GM13976 (cell line): ENCODE results near the gene RAD51B.

Experiments
- DNase-seq: peaks from one replicate; pipeline ENCODE4 v3.0.0; 2012; ENCODE audit warnings: low spot score
- in situ Hi-C: fragments of 300-500 bp; cut with MboI; formaldehyde crosslinking; loops from one replicate; pipeline ENCODE4 v1.12.0; 2022; ENCODE audit warnings: low sequenced_read_pairs, mixed read lengths, inconsistent platforms; ENCODE audit not compliant: unreplicated experiment
- TF ChIP-seq, protein P1 (sequence below): IDR thresholded peaks from 2 replicates; pipeline ENCODE4 v1.5.1; 2012; ENCODE audit warnings: borderline replicate concordance, mild to moderate bottlenecking; ENCODE audit not compliant: insufficient read depth; ENCODE audit errors: extremely low read depth, missing control alignments, control extremely low read depth

RAD51B gene

GRCh38 chr14:68623826-68624225, 804.2 kb downstream of the RAD51B start:
- in situ Hi-C loops: no loop called here
- no peak for DNase-seq
- TF ChIP-seq, protein P1, sequence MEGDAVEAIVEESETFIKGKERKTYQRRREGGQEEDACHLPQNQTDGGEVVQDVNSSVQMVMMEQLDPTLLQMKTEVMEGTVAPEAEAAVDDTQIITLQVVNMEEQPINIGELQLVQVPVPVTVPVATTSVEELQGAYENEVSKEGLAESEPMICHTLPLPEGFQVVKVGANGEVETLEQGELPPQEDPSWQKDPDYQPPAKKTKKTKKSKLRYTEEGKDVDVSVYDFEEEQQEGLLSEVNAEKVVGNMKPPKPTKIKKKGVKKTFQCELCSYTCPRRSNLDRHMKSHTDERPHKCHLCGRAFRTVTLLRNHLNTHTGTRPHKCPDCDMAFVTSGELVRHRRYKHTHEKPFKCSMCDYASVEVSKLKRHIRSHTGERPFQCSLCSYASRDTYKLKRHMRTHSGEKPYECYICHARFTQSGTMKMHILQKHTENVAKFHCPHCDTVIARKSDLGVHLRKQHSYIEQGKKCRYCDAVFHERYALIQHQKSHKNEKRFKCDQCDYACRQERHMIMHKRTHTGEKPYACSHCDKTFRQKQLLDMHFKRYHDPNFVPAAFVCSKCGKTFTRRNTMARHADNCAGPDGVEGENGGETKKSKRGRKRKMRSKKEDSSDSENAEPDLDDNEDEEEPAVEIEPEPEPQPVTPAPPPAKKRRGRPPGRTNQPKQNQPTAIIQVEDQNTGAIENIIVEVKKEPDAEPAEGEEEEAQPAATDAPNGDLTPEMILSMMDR: no peak

DNA sequence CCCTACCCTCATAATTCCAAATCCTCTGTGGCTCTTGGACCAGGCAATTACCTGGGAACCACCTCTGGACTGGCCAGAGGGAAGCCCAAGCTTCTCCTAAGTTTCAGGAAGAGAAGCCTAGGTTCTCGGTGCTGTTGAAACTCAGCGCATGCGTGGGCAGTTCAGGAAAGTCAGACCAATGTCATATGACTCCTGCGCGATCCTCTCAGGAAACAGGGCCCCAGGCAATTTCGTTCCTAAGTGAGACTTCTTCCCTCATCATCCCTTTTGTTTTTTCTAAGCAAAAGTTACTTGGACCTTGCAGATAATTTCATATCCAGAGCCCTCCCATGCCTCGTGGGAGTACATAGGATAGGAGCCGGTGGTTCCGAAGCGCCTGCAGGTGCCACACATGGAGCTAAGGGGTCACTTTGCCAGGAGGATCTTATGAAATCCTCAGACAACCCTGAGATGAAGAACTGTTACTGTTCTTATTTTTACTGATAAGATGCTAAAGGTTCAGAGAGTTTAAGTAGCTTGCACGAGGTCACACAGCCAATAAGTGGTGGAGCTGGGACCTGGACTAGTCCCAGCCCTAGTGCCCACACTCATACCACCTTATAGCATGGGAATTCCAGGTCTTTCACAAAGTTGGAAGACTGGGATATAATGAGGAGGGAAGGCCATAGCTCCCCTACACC, 805.1 kb downstream of the RAD51B start:
- no peak for DNase-seq
- in situ Hi-C loops: no loop called here
- TF ChIP-seq, protein P1: no peak

GRCh38 chr14:68625366-68626090, 805.9 kb downstream of the RAD51B start:
- in situ Hi-C loops: no loop called here
- TF ChIP-seq, protein P1: no peak

GRCh38 chr14:68626386-68626785, 806.8 kb downstream of the RAD51B start:
- DNase-seq: no peak
- in situ Hi-C loops: no loop called here
- TF ChIP-seq, protein P1: no peak

More at GRCh38 chr14:68625366-68626090, 805.9 kb downstream of the RAD51B start:
- DNase-seq: no peak

DNA sequence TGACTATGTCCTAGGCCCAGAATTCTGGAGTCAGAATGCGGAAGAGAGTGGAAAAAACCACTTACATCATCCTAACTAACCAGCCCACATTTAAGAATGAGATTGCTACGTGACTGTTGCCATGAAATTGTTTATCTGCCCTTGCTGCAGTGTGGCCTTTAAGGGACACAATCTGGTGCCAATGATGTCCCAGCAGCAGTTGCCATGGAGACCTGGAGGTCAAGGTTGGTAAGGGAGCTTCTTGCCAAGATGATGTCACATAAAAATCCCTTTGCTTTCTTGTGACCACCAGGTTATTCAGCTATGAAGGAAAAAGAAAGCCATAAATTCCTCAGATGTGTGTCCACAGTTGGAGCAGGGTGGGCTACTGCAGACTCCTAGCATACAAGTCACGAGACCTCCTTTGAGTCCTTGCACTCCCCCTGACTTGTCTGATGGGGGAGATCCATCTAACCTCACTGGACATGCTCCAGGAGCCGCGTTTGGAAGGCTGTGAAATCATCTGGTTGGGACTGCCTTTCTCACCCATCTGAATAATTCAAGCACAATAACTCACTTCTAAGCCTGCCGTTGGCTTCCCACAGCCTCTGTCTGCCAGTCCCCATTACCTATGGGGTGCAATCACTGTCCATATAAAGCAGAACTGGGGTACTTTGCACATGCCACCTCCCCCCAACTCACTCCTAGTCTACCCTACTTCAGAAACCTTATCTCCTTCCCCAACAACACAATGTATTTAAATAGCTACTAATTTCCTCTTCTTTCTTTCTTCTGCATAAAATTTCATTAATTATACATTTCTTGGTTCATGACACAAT, 807.7 kb downstream of the RAD51B start:
- DNase-seq: no peak
- TF ChIP-seq, protein P1: no peak
- in situ Hi-C loops: no loop called here

GRCh38 chr14:68627868-68628604, 808.5 kb downstream of the RAD51B start:
- in situ Hi-C loops: no loop called here
- DNase-seq: peak; percentile 76
- TF ChIP-seq, protein P1: no peak
